ENCODE data around the gene GLP1R.

GRCh38 chr6:39086711-39087110 is 38.1 kb downstream of the GLP1R start:
- no peak for TF ChIP-seq CTCF (IDR thresholded peaks at IDR 0.05)
- TF ChIP-seq POLR2A (IDR thresholded peaks at IDR 0.05) = no peak
- no peak for TF ChIP-seq POLR2AphosphoS5 (IDR thresholded peaks at IDR 0.05)
- TF ChIP-seq EP300 (IDR thresholded peaks at IDR 0.05) = no peak

Data from suprapubic skin (tissue), 4 donors.